Measurements from ENCODE around the gene ZBTB21. TPM values are rescaled to one million over a fixed set of nuclear protein-coding genes. Genes with fewer than 3 reads are reported as not detected.
A peak's percentile ranks its signal among the peaks of the same experiment; 100 is the strongest.

ZBTB21 gene
- total RNA-seq, 4 donors from 2014 or later: 6.1 to 20.4 (median 14.1) TPM

- H3K4me1 ChIP-seq: peaks cover 0 to 15% (median 6%) of the 10 kb centered on the region in 4 donors
- no peaks in the 10 kb centered on the region for H3K27me3 ChIP-seq
- no peak overlapping the region for H3K4me3 ChIP-seq
- TF ChIP-seq CTCF (IDR thresholded peaks at IDR 0.05) (no peak), POLR2A (IDR thresholded peaks at IDR 0.05) (no peak)
- peak overlapping the region in 3 of 4 donors; percentile 42 to 71 (median 55) for H3K27ac ChIP-seq
- peak in 1 of 3 donors; percentile 39 for DNase-seq
- no peaks in the 10 kb centered on the region for H3K36me3 ChIP-seq
- H3K9me3 ChIP-seq: no peaks in the 10 kb centered on the region
Measured at GRCh38 chr21:41956926-41957729, 53.0 kb downstream of the ZBTB21 start.

DNA sequence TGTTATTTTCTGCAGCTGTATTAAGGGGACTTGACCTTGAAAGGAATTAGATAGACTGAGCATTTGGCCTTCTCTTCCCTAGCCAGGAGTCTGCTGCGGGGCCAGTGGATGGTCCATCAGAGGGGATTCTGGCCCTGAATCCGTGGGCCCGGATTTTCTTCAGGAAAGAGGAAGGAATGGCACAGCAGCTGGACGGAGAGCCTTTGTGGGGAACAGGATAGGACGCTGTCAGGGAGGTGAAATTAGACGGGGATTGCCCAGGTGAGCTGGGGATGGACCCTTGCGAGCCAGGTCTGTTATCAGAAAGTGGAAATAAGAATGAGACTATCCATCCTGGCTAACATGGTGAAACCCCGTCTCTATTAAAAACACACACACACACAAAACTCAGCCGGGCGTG lies 54.6 kb downstream of the ZBTB21 start:
- TF ChIP-seq POLR2A (IDR thresholded peaks at IDR 0.05) (no peak), CTCF (IDR thresholded peaks at IDR 0.05) (no peak)
- Histone ChIP-seq H3K27ac (no peak overlapping the region), H3K27me3 (no peaks in the 10 kb centered on the region), H3K4me3 (no peak overlapping the region), H3K4me1 (peaks cover 0 to 24% (median 6%) of the 10 kb centered on the region in 4 donors), H3K9me3 (no peaks in the 10 kb centered on the region), H3K36me3 (no peaks in the 10 kb centered on the region)
- peak in 1 of 3 donors; percentile 11 for DNase-seq

DNA sequence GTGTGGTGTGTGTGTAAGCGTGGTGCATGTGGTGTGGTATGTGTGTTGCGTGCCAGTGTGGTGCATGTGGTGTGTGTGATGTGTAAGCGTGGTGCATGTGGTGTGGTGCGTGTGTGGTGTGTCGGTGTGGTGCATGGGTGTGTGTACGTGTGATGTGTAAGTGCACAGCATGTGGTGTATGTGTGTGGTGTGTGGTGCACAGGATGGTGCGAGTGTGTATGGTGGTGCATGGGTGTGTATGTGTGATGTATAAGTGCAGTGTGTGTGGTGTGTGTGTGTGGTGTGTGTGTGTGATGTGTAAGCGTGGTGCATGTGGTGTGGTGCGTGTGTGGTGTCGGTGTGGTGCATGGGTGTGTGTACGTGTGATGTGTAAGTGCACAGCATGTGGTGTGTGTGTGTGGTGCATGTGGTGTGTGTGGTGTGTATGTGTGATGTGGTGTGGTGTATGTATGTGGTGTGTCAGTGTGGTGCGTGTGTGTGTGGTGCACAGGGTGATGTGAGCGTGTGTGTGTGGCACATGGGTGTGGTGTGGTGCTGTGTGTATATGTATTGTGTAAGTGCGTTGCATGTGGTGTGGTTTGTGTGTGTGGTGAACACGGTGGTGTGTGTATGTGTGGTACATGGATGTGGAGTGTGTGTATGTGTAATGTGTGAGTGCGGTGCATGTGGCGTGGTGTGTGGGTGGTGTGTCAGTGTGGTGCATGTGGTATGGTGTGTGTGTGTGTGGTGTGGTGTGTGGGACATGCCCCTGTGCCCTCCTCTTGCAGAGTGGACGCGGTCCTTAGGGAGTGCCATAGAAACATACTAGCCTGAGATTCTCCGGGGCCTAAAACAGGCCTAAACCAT lies 55.3 kb downstream of the ZBTB21 start:
- TF ChIP-seq POLR2A (IDR thresholded peaks at IDR 0.05) (no peak), CTCF (IDR thresholded peaks at IDR 0.05) (no peak)
- H3K4me3 ChIP-seq: no peak overlapping the region
- peaks cover 0 to 24% (median 6%) of the 10 kb centered on the region in 4 donors for H3K4me1 ChIP-seq
- DNase-seq: peak in 1 of 3 donors; percentile 44
- H3K36me3 ChIP-seq: no peaks in the 10 kb centered on the region
- H3K9me3 ChIP-seq: no peaks in the 10 kb centered on the region
- peak overlapping the region in 2 of 4 donors; percentile 42 to 52 for H3K27ac ChIP-seq
- no peaks in the 10 kb centered on the region for H3K27me3 ChIP-seq

DNA sequence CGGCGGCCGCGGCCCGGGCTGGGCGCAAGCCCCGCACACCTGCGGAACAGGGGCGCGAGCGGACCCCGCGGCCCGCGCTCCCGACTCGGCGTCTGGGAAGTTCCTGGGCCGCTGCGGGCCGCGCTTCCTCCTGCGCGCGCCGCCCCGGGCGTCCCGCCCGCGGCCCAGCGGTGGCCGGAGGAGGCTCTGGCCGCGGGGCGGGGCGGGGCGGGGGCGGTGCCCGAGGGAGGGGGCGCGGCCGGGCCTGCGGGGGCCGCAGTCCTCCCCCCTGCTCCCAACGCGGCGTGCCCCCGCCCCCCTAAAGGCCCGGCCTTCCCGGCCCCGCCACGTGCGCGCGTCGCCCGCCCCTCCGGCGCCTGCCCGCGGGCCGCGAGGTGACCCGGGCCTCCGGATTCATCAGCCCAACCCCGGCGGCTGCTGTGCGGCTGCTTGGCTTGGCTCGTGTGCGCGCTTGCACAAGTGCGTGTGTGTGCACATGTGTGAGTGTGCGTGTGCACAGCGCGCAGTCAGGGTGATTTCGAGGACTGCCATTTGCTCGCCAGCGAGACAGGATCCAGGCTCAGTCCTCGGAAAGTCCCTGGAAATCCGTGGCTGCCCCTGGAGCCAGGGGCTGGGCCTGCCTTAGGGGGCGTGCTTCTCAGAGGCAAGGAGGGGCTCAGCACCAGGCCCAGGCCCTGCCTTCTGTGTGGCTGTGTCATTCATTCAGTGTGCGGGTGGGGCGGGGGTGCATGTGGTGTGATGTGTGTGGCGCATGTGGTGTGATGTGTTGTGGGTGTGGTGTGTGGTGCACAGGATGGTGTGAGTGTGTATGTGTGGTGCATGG lies 56.1 kb downstream of the ZBTB21 start, which contains the start of gene C2CD2:
Gene C2CD2, minus strand, starts transcription at position 188 of the 823 bp plus-strand sequence. CDS start 370 bp downstream, outside the sequence.
- no peak for TF ChIP-seq CTCF (IDR thresholded peaks at IDR 0.05)
- peak in 1 of 2 donors; percentile 19 for TF ChIP-seq POLR2A (IDR thresholded peaks at IDR 0.05)

More for the DNA sequence above, 56.1 kb downstream of the ZBTB21 start, which contains the start of gene C2CD2:
- Histone ChIP-seq H3K27me3 (no peaks in the 10 kb centered on the region), H3K4me1 (peaks cover 0 to 24% (median 6%) of the 10 kb centered on the region in 4 donors), H3K36me3 (no peaks in the 10 kb centered on the region), H3K27ac (peak within 1 kb of the TSS; percentile 59 to 78 (median 61)), H3K9me3 (no peaks in the 10 kb centered on the region), H3K4me3 (peak within 1 kb of the TSS; percentile 48 to 83 (median 68))
- DNase-seq: peak in 2 of 3 donors; percentile 65 to 72
